ENCODE measurements around the gene IRF2. TPM values are rescaled to one million over a fixed set of nuclear protein-coding genes. Genes with fewer than 3 reads are reported as not detected.

IRF2 gene
- total RNA-seq, 4 donors from 2014 or later: 32.3 to 50.1 (median 36.4) TPM

DNA sequence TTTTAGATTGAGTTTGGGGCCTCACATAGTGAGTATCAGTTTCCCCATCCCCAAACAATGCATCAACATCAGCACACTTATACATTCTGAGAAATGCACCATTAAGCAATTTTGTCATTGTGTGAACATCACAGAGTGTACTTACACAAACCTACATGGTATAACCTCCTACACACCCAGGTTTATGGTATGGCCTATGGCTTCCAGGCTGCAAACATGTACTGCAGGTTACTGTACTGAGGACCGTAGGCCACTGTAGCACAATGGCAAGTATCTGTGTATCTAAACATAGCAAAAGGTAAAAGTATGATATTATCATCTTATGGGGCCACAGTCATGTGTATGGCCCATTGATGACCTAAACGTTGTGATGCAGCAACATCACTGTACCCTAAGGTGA is 7.7 kb downstream of the IRF2 start:
- H3K4me1 ChIP-seq: peaks cover 46 to 63% (median 52%) of the 10 kb centered on the region in 4 donors

GRCh38 chr4:184464759-184465454 is 9.4 kb downstream of the IRF2 start:
- H3K4me1 ChIP-seq: peaks cover 42 to 63% (median 49%) of the 10 kb centered on the region in 4 donors
- whole genome bisulfite sequencing: 83% methylated on average over 5 of the region's 5 CpGs
- DNase-seq (ENCODE audit: extremely low spot score): no peak
- no peak overlapping the region for H3K4me3 ChIP-seq
- H3K9me3 ChIP-seq: no peaks in the 10 kb centered on the region
- intact Hi-C loops (cut with DNase I): loop anchor here (10.0 kb wide), 1 partner anchor 70 kb away; no protein-coding TSS in a partner anchor
- H3K27me3 ChIP-seq: no peaks in the 10 kb centered on the region
- peaks cover 0 to 4% (median 0%) of the 10 kb centered on the region in 4 donors for H3K36me3 ChIP-seq
- no peak overlapping the region for H3K27ac ChIP-seq (replicated peaks in 1 of 4)
- TF ChIP-seq CTCF (IDR thresholded peaks at IDR 0.05) (no peak), POLR2A (IDR thresholded peaks at IDR 0.05; ENCODE audit: low read depth) (no peak), EP300 (IDR thresholded peaks at IDR 0.05) (no peak), POLR2AphosphoS5 (IDR thresholded peaks at IDR 0.05) (no peak)

More for the DNA sequence above, 7.7 kb downstream of the IRF2 start:
- no peak overlapping the region for H3K27ac ChIP-seq (replicated peaks in 1 of 4)
- intact Hi-C loops (cut with DNase I): loop anchor here (10.0 kb wide), 1 partner anchor 72 kb away; no protein-coding TSS in a partner anchor
- no peaks in the 10 kb centered on the region for H3K27me3 ChIP-seq
- peaks cover 0 to 4% (median 0%) of the 10 kb centered on the region in 4 donors for H3K36me3 ChIP-seq
- WGBS: 85% methylated on average over 2 of the region's 2 CpGs
- no peak overlapping the region for H3K4me3 ChIP-seq
- no peak for TF ChIP-seq POLR2A (IDR thresholded peaks at IDR 0.05; ENCODE audit: low read depth)
- TF ChIP-seq EP300 (IDR thresholded peaks at IDR 0.05): no peak
- TF ChIP-seq POLR2AphosphoS5 (IDR thresholded peaks at IDR 0.05): no peak
- no peak for TF ChIP-seq CTCF (IDR thresholded peaks at IDR 0.05)
- no peak for DNase-seq (ENCODE audit: extremely low spot score)
- H3K9me3 ChIP-seq: no peaks in the 10 kb centered on the region

DNA sequence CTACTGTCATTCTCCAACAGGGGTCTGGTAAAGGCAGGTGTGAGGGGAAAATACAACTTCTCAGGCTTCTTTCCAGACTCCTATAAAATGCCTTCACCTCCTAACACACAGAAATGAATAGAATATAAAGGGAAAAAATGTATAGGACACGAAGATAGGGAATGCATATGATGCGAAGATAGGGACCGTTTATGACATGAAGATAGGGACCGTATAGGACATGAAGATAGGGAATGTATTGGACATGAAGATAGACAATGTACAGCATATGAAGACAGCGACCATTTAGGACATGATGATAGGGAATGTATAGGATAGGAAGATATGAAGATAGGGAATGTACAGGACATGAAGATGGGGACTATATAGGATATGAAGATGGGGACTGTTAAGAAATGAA is 10.5 kb downstream of the IRF2 start:
- Histone ChIP-seq H3K4me1 (peaks cover 39 to 57% (median 44%) of the 10 kb centered on the region in 4 donors), H3K27ac (replicated peaks in 1 of 4) (no peak overlapping the region), H3K27me3 (no peaks in the 10 kb centered on the region), H3K9me3 (no peaks in the 10 kb centered on the region), H3K4me3 (no peak overlapping the region), H3K36me3 (no peaks in the 10 kb centered on the region)
- 96% methylated on average over 5 of the region's 5 CpGs for WGBS
- intact Hi-C loops (cut with DNase I): loop anchor here (10.0 kb wide), 1 partner anchor 69 kb away; no protein-coding TSS in a partner anchor
- DNase-seq (ENCODE audit: extremely low spot score): no peak
- no peak for TF ChIP-seq POLR2AphosphoS5 (IDR thresholded peaks at IDR 0.05)
- TF ChIP-seq CTCF (IDR thresholded peaks at IDR 0.05): no peak

GRCh38 chr4:184463158-184463557 is 11.2 kb downstream of the IRF2 start:
- Histone ChIP-seq H3K27me3 (no peaks in the 10 kb centered on the region), H3K4me1 (peaks cover 35 to 51% (median 38%) of the 10 kb centered on the region in 4 donors), H3K9me3 (no peaks in the 10 kb centered on the region), H3K27ac (replicated peaks in 1 of 4) (no peak overlapping the region), H3K36me3 (no peaks in the 10 kb centered on the region), H3K4me3 (no peak overlapping the region)
- TF ChIP-seq EP300 (IDR thresholded peaks at IDR 0.05) (no peak), CTCF (IDR thresholded peaks at IDR 0.05) (no peak)
- no peak for DNase-seq (ENCODE audit: extremely low spot score)
- intact Hi-C loops (cut with DNase I): loop anchor here (10.0 kb wide), 1 partner anchor 68 kb away; no protein-coding TSS in a partner anchor
- 93% methylated on average over 2 of the region's 2 CpGs for WGBS
